IMR-90 (cell line): ENCODE data around the gene PHLDB1. TPM values are rescaled to one million over a fixed set of nuclear protein-coding genes. Genes with fewer than 3 reads are reported as not detected.

Source experiments
- ATAC-seq: fragments of 200-7000 bp; cut with Tn5 transposase; 2 replicates; pipeline ENCODE4 v1.9.1; 2020; ENCODE audit warnings: low read depth, mild to moderate bottlenecking, moderate library complexity
- BruUV-seq: library from RNA; stranded (reverse); fragments of 400-500 nt; replicated peaks from 2 replicates; lab custom pipeline; 2021; lab: Mats Ljungman, UMichigan
- CTCF ChIA-PET: fragments of 300-600 bp; formaldehyde crosslinking; extraction: SDS; loops from one replicate; lab custom pipeline; 2021; ENCODE audit warnings: antibody characterized with exemption; lab: Yijun Ruan, JAX
- POLR2A ChIA-PET: fragments of 300-600 bp; sonication (Branson Sonifier 250); formaldehyde crosslinking; loops from one replicate; lab custom pipeline; 2022; ENCODE audit warnings: antibody characterized with exemption; ENCODE audit not compliant: unreplicated experiment; lab: Charles Lee
- DNase-seq: peaks from one replicate; pipeline ENCODE4 v3.0.0; 2013
- H2AFZ ChIP-seq: replicated peaks from 2 replicates; pipeline ENCODE3; 2013; ENCODE audit warnings: low read length, mild to moderate bottlenecking; ENCODE audit not compliant: poor library complexity
- H2AK5ac ChIP-seq: 2 replicates; pipeline ENCODE4 v1.6.1; 2013; ENCODE audit warnings: low read depth, low read length, inconsistent platforms
- H2AK9ac ChIP-seq: replicated peaks from 2 replicates; pipeline ENCODE3; 2013; ENCODE audit warnings: mild to moderate bottlenecking, low read depth, low read length, moderate library complexity; ENCODE audit not compliant: poor library complexity
- H2BK120ac ChIP-seq: 2 replicates; pipeline ENCODE4 v1.6.1; 2013; ENCODE audit warnings: low read depth, low read length, inconsistent platforms
- H2BK15ac ChIP-seq: 3 replicates; pipeline ENCODE4 v1.6.1; 2013; ENCODE audit warnings: low read depth, low read length, inconsistent platforms
- H2BK20ac ChIP-seq: 2 replicates; pipeline ENCODE4 v1.6.1; 2013; ENCODE audit warnings: low read depth, mild to moderate bottlenecking, inconsistent platforms, low read length, moderate library complexity
- H2BK5ac ChIP-seq: 2 replicates; pipeline ENCODE4 v1.6.1; 2013; ENCODE audit warnings: mild to moderate bottlenecking, low read depth, low read length, inconsistent platforms; ENCODE audit not compliant: poor library complexity, severe bottlenecking
- H3K14ac ChIP-seq: replicated peaks from 2 replicates; pipeline ENCODE4 v1.6.1; 2013; ENCODE audit warnings: low read depth, low read length, inconsistent platforms
- H3K18ac ChIP-seq: 2 replicates; pipeline ENCODE4 v1.6.1; 2013; ENCODE audit warnings: low read depth, low read length, control low read depth
- H3K23ac ChIP-seq: 2 replicates; pipeline ENCODE4 v1.6.1; 2013; ENCODE audit warnings: low read depth, low read length, inconsistent platforms
- H3K27ac ChIP-seq: 2 replicates; pipeline ENCODE4 v1.5.1; 2013; ENCODE audit warnings: mild to moderate bottlenecking, control low read depth, low read length; ENCODE audit not compliant: insufficient read depth
- H3K27me3 ChIP-seq: 2 replicates; pipeline ENCODE4 v1.6.1; 2013; ENCODE audit warnings: low read length; ENCODE audit not compliant: control insufficient read depth, insufficient read depth
- H3K36me3 ChIP-seq: 2 replicates; pipeline ENCODE4 v1.6.1; 2013; ENCODE audit warnings: low read length, mixed read lengths; ENCODE audit not compliant: control insufficient read depth, insufficient read depth
- H3K4ac ChIP-seq: 2 replicates; pipeline ENCODE4 v1.6.1; 2013; ENCODE audit warnings: low read depth, low read length, inconsistent platforms
- H3K4me1 ChIP-seq: 2 replicates; pipeline ENCODE4 v1.6.1; 2013; ENCODE audit warnings: low read length, mixed read lengths; ENCODE audit not compliant: control insufficient read depth, insufficient read depth
- H3K4me2 ChIP-seq: 2 replicates; pipeline ENCODE4 v1.6.1; 2013; ENCODE audit warnings: low read depth, mild to moderate bottlenecking, control low read depth, low read length, moderate library complexity
- H3K4me3 ChIP-seq: 2 replicates; pipeline ENCODE4 v1.5.1; 2013; ENCODE audit warnings: low read depth, mild to moderate bottlenecking, control low read depth, low read length, moderate library complexity; ENCODE audit not compliant: insufficient read depth
- H3K56ac ChIP-seq: 2 replicates; pipeline ENCODE4 v1.6.1; 2013; ENCODE audit warnings: low read length, inconsistent platforms; ENCODE audit not compliant: insufficient read depth; ENCODE audit errors: extremely low read depth
- H3K79me1 ChIP-seq, 2 experiments: 2 replicates each; pipeline ENCODE4 v1.6.1; 2013; ENCODE audit warnings: low read length in 2 of 2, inconsistent platforms in 1 of 2, low read depth in 1 of 2
- H3K9ac ChIP-seq: 2 replicates; pipeline ENCODE4 v1.6.1; 2013; ENCODE audit warnings: low read depth, low read length, control low read depth
- H3K9me1 ChIP-seq: 2 replicates; pipeline ENCODE4 v1.6.1; 2013; ENCODE audit warnings: low read length, inconsistent platforms; ENCODE audit not compliant: insufficient read depth
- H3K9me3 ChIP-seq: 2 replicates; pipeline ENCODE4 v1.6.1; 2013; ENCODE audit warnings: low read length; ENCODE audit not compliant: control insufficient read depth, insufficient read depth
- H4K20me1 ChIP-seq: 2 replicates; pipeline ENCODE4 v1.6.1; 2013; ENCODE audit warnings: low read length, inconsistent platforms; ENCODE audit not compliant: insufficient read depth
- H4K5ac ChIP-seq: 2 replicates; pipeline ENCODE4 v1.6.1; 2013; ENCODE audit warnings: mild to moderate bottlenecking, low read depth, low read length, control low read depth
- H4K8ac ChIP-seq, 2 experiments: 2 replicates each; pipeline ENCODE4 v1.6.1; 2013; ENCODE audit warnings: low read depth in 2 of 2, low read length in 2 of 2, control low read depth in 1 of 2, inconsistent platforms in 1 of 2
- H4K91ac ChIP-seq: 2 replicates; pipeline ENCODE4 v1.6.1; 2013; ENCODE audit warnings: low read depth, low read length, inconsistent platforms; ENCODE audit not compliant: insufficient read depth
- BHLHE40 ChIP-seq: fragments of 150-350 bp; IDR thresholded peaks from 2 replicates; pipeline ENCODE4 v1.6.1; 2016; ENCODE audit warnings: mild to moderate bottlenecking, low read depth, low read length
- CHD1 ChIP-seq: IDR thresholded peaks from 2 replicates; pipeline ENCODE4 v1.6.1; 2012; ENCODE audit warnings: low read depth, low read length, improper control_type of control experiment
- CTCF ChIP-seq: conservative IDR thresholded peaks from 2 replicates; pipeline ENCODE4 v1.5.1; 2012; ENCODE audit warnings: mild to moderate bottlenecking, low read depth, low read length, improper control_type of control experiment
- ELK1 ChIP-seq: fragments of 150-350 bp; IDR thresholded peaks from 2 replicates; pipeline ENCODE4 v1.6.1; 2016; ENCODE audit warnings: low read depth, mild to moderate bottlenecking, low read length, moderate library complexity, borderline replicate concordance
- FOS ChIP-seq: fragments of 150-350 bp; IDR thresholded peaks from 2 replicates; pipeline ENCODE4 v1.6.1; 2016; ENCODE audit warnings: low read depth, low read length
- MAFK ChIP-seq: IDR thresholded peaks from 2 replicates; pipeline ENCODE4 v1.6.1; 2012; ENCODE audit warnings: low read depth, low read length, improper control_type of control experiment
- MXI1 ChIP-seq: IDR thresholded peaks from 2 replicates; pipeline ENCODE4 v1.6.1; 2012; ENCODE audit warnings: low read depth, mild to moderate bottlenecking, low read length, moderate library complexity, borderline replicate concordance
- NFE2L2 ChIP-seq: fragments of 150-350 bp; IDR thresholded peaks from 2 replicates; pipeline ENCODE4 v1.6.1; 2016; ENCODE audit warnings: low read depth, mild to moderate bottlenecking, low read length
- POLR2A ChIP-seq: IDR thresholded peaks from 2 replicates; pipeline ENCODE4 v1.6.1; 2012; ENCODE audit warnings: mild to moderate bottlenecking, low read depth, low read length
- RAD21 ChIP-seq: IDR thresholded peaks from 2 replicates; pipeline ENCODE4 v1.6.1; 2012; ENCODE audit warnings: low read length, improper control_type of control experiment
- SMC3 ChIP-seq: fragments of 150-350 bp; IDR thresholded peaks from 2 replicates; pipeline ENCODE4 v1.6.1; 2016; ENCODE audit warnings: low read depth, mild to moderate bottlenecking, antibody characterized with exemption, low read length, moderate library complexity
- USF2 ChIP-seq: fragments of 150-350 bp; IDR thresholded peaks from 2 replicates; pipeline ENCODE4 v1.6.1; 2017; ENCODE audit warnings: mild to moderate bottlenecking, antibody characterized with exemption, low read length, low read depth
- WGBS, 2 experiments: methylation state at CpG; one replicate each; pipeline versions ENCODE4 v1.1.5 to v1.1.7; 2013; ENCODE audit warnings: missing lambda C conversion rate in 2 of 2; ENCODE audit not compliant: insufficient read length in 1 of 2; ENCODE audit errors: extremely low coverage in 2 of 2; 5-methylcytosine and 5-hydroxymethylcytosine counted together
- dilution Hi-C: fragments of 300-500 bp; cut with HindIII; formaldehyde crosslinking; loops from one replicate; pipeline ENCODE4 v1.14.3; 2018; ENCODE audit warnings: low sequenced_read_pairs; ENCODE audit not compliant: unreplicated experiment
- in situ Hi-C: fragments of 300-500 bp; cut with MboI; formaldehyde crosslinking; loops from 3 replicates; pipeline ENCODE4 v1.14.3; 2019; ENCODE audit warnings: low sequenced_read_pairs, inconsistent platforms, mixed read lengths
- intact Hi-C: fragments of 100-400 bp; cut with micrococcal nuclease; formaldehyde crosslinking; loops from 2 replicates; pipeline ENCODE4 v1.10.0; 2022
- polyA plus RNA-seq, 3 experiments: library from polyadenylated mRNA; depleted of rRNA; stranded (reverse); fragments of >200 nt; gene quantifications; 2 replicates each; pipeline ENCODE4 v1.2.3, GENCODE V29; 2012; ENCODE audit warnings: low replicate concordance in 1 of 3
- total RNA-seq: library from RNA; depleted of rRNA; stranded (reverse); fragments of >200 nt; gene quantifications from 2 replicates; pipeline ENCODE4 v1.2.3, GENCODE V29; 2012

PHLDB1 gene
- total and polyA plus RNA-seq, 2 of the 4 experiments (the other 2 are of a cell fraction): 40.0 to 90.4 TPM

GRCh38 chr11:118597556-118597955 is 9.9 kb upstream of the PHLDB1 start:
- H4K20me1 ChIP-seq: peaks cover 22% of the 10 kb centered on the region; the same call in 1 of the 2 replicates
- no peak overlapping the region for H3K14ac ChIP-seq
- no peak overlapping the region for H3K4me3 ChIP-seq
- no peaks in the 10 kb centered on the region for H3K9me3 ChIP-seq
- no peaks in the 10 kb centered on the region for H3K9me1 ChIP-seq
- dilution Hi-C loops (no loop called here), in situ Hi-C loops (no loop called here), intact Hi-C loops (loop anchor here (5.0 kb wide), 1 partner anchor 170 kb away; no protein-coding TSS in a partner anchor)
- H2AK5ac ChIP-seq: no peak overlapping the region
- H3K79me1 ChIP-seq: peaks cover 33 to 44% of the 10 kb centered on the region in 2 experiments
- H3K27me3 ChIP-seq: no peaks in the 10 kb centered on the region
- H2AFZ ChIP-seq: no peak overlapping the region
- H4K91ac ChIP-seq: no peak overlapping the region
- H3K18ac ChIP-seq: no peak overlapping the region
- TF ChIP-seq BHLHE40 (no peak), FOS (no peak), NFE2L2 (no peak), MAFK (no peak), POLR2A (no peak), CTCF (no peak), USF2 (no peak), RAD21 (no peak), MXI1 (no peak), CHD1 (no peak), ELK1 (no peak), SMC3 (no peak)
- H2BK20ac ChIP-seq: no peak overlapping the region
- no peak overlapping the region for H2BK5ac ChIP-seq
- H3K56ac ChIP-seq: no peak overlapping the region
- WGBS, 2 experiments: 94% methylated on average over 5 of the region's 9 CpGs; no CpG with 5 or more reads in 1 of the 2 experiments
- no peak overlapping the region for H2BK120ac ChIP-seq
- DNase-seq (no peak), ATAC-seq (no peak)
- H3K4me2 ChIP-seq: no peak overlapping the region
- no peak overlapping the region for H3K23ac ChIP-seq
- no TSS peak for BruUV-seq
- no peak overlapping the region for H4K8ac ChIP-seq
- POLR2A ChIA-PET: no interaction called here
- CTCF ChIA-PET: no interaction called here
- peaks cover 52% of the 10 kb centered on the region for H3K36me3 ChIP-seq
- H3K27ac ChIP-seq: no peak overlapping the region
- no peak overlapping the region for H3K9ac ChIP-seq
- peaks cover 2% of the 10 kb centered on the region; the same call in 1 of the 2 replicates for H3K4me1 ChIP-seq
- no peak overlapping the region for H4K5ac ChIP-seq
- H2AK9ac ChIP-seq: no peak overlapping the region
- H2BK15ac ChIP-seq: no peak overlapping the region
- no peak overlapping the region for H3K4ac ChIP-seq
